ENCODE measurements around the gene GNPDA2.
A peak's percentile ranks its signal among the peaks of the same experiment; 100 is the strongest.

Gene GNPDA2

GRCh38 chr4:44726038-44726871, at the start of gene GNPDA2:
TSS of gene GNPDA2 (minus strand) at chr4:44726556. CDS start at chr4:44722207, 4,349 bp downstream.
- peak; percentile 97 for TF ChIP-seq L3MBTL2 (conservative IDR thresholded peaks at IDR 0.05)
- TF ChIP-seq FOXM1 (IDR thresholded peaks at IDR 0.05; ENCODE audit: borderline replicate concordance): no peak
- ChIA-PET CTCF (no interaction called here), POLR2A (interaction anchor here (2.4 kb wide), 1 partner anchor 48 kb away, joined by 9 read pairs; the partner anchor contains the start of gene GUF1)
- peak; percentile 74 for DNase-seq (ENCODE audit: extremely low spot score)

- no peak for DNase-seq (ENCODE audit: extremely low spot score)
- POLR2A ChIA-PET: no interaction called here
- TF ChIP-seq ELF4 (IDR thresholded peaks at IDR 0.05) (no peak), BHLHE40 (IDR thresholded peaks at IDR 0.05; ENCODE audit: borderline replicate concordance) (no peak), LEF1 (IDR thresholded peaks at IDR 0.05; ENCODE audit: borderline replicate concordance) (no peak), CTBP1 (IDR thresholded peaks at IDR 0.05; ENCODE audit: borderline replicate concordance) (no peak), FOXK2 (IDR thresholded peaks at IDR 0.05) (no peak)
- CTCF ChIA-PET: no interaction called here
These were observed 46.0 kb upstream of the GNPDA2 start for GRCh38 chr4:44772340-44772739.

GRCh38 chr4:44771789-44772188, 45.4 kb upstream of the GNPDA2 start:
- DNase-seq (ENCODE audit: extremely low spot score): no peak
- POLR2A ChIA-PET: no interaction called here
- TF ChIP-seq BHLHE40 (IDR thresholded peaks at IDR 0.05; ENCODE audit: borderline replicate concordance): no peak
- no peak for TF ChIP-seq FOXM1 (IDR thresholded peaks at IDR 0.05; ENCODE audit: borderline replicate concordance)
- no peak for TF ChIP-seq CTBP1 (IDR thresholded peaks at IDR 0.05; ENCODE audit: borderline replicate concordance)
- TF ChIP-seq L3MBTL2 (conservative IDR thresholded peaks at IDR 0.05): no peak
- no peak for TF ChIP-seq SUZ12 (IDR thresholded peaks at IDR 0.05)
- no peak for TF ChIP-seq NFRKB (IDR thresholded peaks at IDR 0.05)
- TF ChIP-seq ZNF384 (IDR thresholded peaks at IDR 0.05): no peak
- no peak for TF ChIP-seq FOXK2 (IDR thresholded peaks at IDR 0.05)
- TF ChIP-seq ARNT (IDR thresholded peaks at IDR 0.05): no peak
- TF ChIP-seq, protein P1, sequence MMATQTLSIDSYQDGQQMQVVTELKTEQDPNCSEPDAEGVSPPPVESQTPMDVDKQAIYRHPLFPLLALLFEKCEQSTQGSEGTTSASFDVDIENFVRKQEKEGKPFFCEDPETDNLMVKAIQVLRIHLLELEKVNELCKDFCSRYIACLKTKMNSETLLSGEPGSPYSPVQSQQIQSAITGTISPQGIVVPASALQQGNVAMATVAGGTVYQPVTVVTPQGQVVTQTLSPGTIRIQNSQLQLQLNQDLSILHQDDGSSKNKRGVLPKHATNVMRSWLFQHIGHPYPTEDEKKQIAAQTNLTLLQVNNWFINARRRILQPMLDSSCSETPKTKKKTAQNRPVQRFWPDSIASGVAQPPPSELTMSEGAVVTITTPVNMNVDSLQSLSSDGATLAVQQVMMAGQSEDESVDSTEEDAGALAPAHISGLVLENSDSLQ (IDR thresholded peaks at IDR 0.05): no peak
- CTCF ChIA-PET: no interaction called here

- TF ChIP-seq SP1 (IDR thresholded peaks at IDR 0.05): no peak
- TF ChIP-seq BHLHE40 (IDR thresholded peaks at IDR 0.05; ENCODE audit: borderline replicate concordance): no peak
- no peak for TF ChIP-seq TARDBP (IDR thresholded peaks at IDR 0.05)
- TF ChIP-seq FOXM1 (IDR thresholded peaks at IDR 0.05; ENCODE audit: borderline replicate concordance): no peak
- TF ChIP-seq ARNT (IDR thresholded peaks at IDR 0.05): no peak
- no peak for TF ChIP-seq ZNF384 (IDR thresholded peaks at IDR 0.05)
- TF ChIP-seq L3MBTL2 (conservative IDR thresholded peaks at IDR 0.05): no peak
- no peak for TF ChIP-seq NFRKB (IDR thresholded peaks at IDR 0.05)
- no peak for TF ChIP-seq ELF4 (IDR thresholded peaks at IDR 0.05)
- TF ChIP-seq LEF1 (IDR thresholded peaks at IDR 0.05; ENCODE audit: borderline replicate concordance): no peak
- TF ChIP-seq CTBP1 (IDR thresholded peaks at IDR 0.05; ENCODE audit: borderline replicate concordance): no peak
- TF ChIP-seq HDGF (IDR thresholded peaks at IDR 0.05; ENCODE audit: borderline replicate concordance): no peak
- TF ChIP-seq FOXK2 (IDR thresholded peaks at IDR 0.05): no peak
- TF ChIP-seq FOXA1 (IDR thresholded peaks at IDR 0.05): no peak
- DNase-seq (ENCODE audit: extremely low spot score): no peak
- CTCF ChIA-PET: no interaction called here
- POLR2A ChIA-PET: no interaction called here
These were observed 40.1 kb upstream of the GNPDA2 start for GRCh38 chr4:44766453-44766852.

DNA sequence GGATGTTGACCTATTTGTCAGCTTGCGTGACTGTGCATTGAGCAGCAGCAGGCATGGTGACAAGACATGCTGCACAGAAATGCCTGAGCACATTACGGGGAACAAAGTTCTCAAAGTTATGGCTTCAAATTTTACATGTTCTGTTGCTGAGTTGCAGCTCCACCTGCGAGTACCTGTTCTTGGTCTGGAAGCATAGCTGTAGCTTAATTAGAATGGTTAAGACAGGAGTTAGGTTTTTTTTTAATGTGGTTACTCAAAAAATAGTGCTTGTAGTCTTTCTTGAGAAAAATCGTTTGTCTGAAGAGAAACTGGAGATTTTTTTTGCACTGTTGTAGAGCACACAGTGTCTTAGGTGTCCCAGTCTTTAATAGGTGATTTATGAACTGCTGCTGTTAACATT, 38.8 kb upstream of the GNPDA2 start:
- ChIA-PET POLR2A (no interaction called here), CTCF (interaction anchor here (0.7 kb wide), 1 partner anchor 13 kb away, joined by 3 read pairs; no protein-coding TSS in a partner anchor)
- no peak for TF ChIP-seq FOXA1 (IDR thresholded peaks at IDR 0.05)
- TF ChIP-seq HDGF (IDR thresholded peaks at IDR 0.05; ENCODE audit: borderline replicate concordance): no peak
- TF ChIP-seq L3MBTL2 (conservative IDR thresholded peaks at IDR 0.05): no peak
- TF ChIP-seq ELF4 (IDR thresholded peaks at IDR 0.05): no peak
- TF ChIP-seq ARNT (IDR thresholded peaks at IDR 0.05): no peak
- TF ChIP-seq CTBP1 (IDR thresholded peaks at IDR 0.05; ENCODE audit: borderline replicate concordance): no peak
- TF ChIP-seq BHLHE40 (IDR thresholded peaks at IDR 0.05; ENCODE audit: borderline replicate concordance): no peak
- no peak for TF ChIP-seq SP1 (IDR thresholded peaks at IDR 0.05)
- TF ChIP-seq FOXM1 (IDR thresholded peaks at IDR 0.05; ENCODE audit: borderline replicate concordance): no peak
- no peak for TF ChIP-seq SUZ12 (IDR thresholded peaks at IDR 0.05)
- no peak for TF ChIP-seq TARDBP (IDR thresholded peaks at IDR 0.05)
- TF ChIP-seq ZNF384 (IDR thresholded peaks at IDR 0.05): no peak
- TF ChIP-seq FOXK2 (IDR thresholded peaks at IDR 0.05): no peak
- no peak for TF ChIP-seq LEF1 (IDR thresholded peaks at IDR 0.05; ENCODE audit: borderline replicate concordance)
- no peak for TF ChIP-seq NFRKB (IDR thresholded peaks at IDR 0.05)
- TF ChIP-seq, protein P1 (IDR thresholded peaks at IDR 0.05): no peak
- DNase-seq (ENCODE audit: extremely low spot score): no peak

GRCh38 chr4:44761306-44761705, 35.0 kb upstream of the GNPDA2 start:
- no peak for TF ChIP-seq HDGF (IDR thresholded peaks at IDR 0.05; ENCODE audit: borderline replicate concordance)
- TF ChIP-seq, protein P1 (IDR thresholded peaks at IDR 0.05): no peak
- TF ChIP-seq NFRKB (IDR thresholded peaks at IDR 0.05): no peak
- TF ChIP-seq FOXA1 (IDR thresholded peaks at IDR 0.05): no peak
- no peak for TF ChIP-seq CTBP1 (IDR thresholded peaks at IDR 0.05; ENCODE audit: borderline replicate concordance)
- no peak for TF ChIP-seq L3MBTL2 (conservative IDR thresholded peaks at IDR 0.05)
- no peak for TF ChIP-seq LEF1 (IDR thresholded peaks at IDR 0.05; ENCODE audit: borderline replicate concordance)
- TF ChIP-seq ZNF384 (IDR thresholded peaks at IDR 0.05): no peak
- no peak for TF ChIP-seq TARDBP (IDR thresholded peaks at IDR 0.05)
- no peak for TF ChIP-seq FOXK2 (IDR thresholded peaks at IDR 0.05)
- no peak for TF ChIP-seq SUZ12 (IDR thresholded peaks at IDR 0.05)
- TF ChIP-seq FOXM1 (IDR thresholded peaks at IDR 0.05; ENCODE audit: borderline replicate concordance): no peak
- no peak for TF ChIP-seq BHLHE40 (IDR thresholded peaks at IDR 0.05; ENCODE audit: borderline replicate concordance)
- no peak for TF ChIP-seq SP1 (IDR thresholded peaks at IDR 0.05)
- no peak for TF ChIP-seq ELF4 (IDR thresholded peaks at IDR 0.05)
- no peak for TF ChIP-seq ARNT (IDR thresholded peaks at IDR 0.05)
- ChIA-PET CTCF (no interaction called here), POLR2A (no interaction called here)
- DNase-seq (ENCODE audit: extremely low spot score): no peak

All from HEK293T (cell line).